Ramos (cell line): ENCODE measurements around the gene ZNF541.

Source experiments
- in situ Hi-C: fragments of 300-500 bp; cut with MboI; formaldehyde crosslinking; loops from one replicate; pipeline ENCODE4 v1.14.3; 2022; ENCODE audit warnings: low sequenced_read_pairs; ENCODE audit not compliant: unreplicated experiment

Gene ZNF541

DNA sequence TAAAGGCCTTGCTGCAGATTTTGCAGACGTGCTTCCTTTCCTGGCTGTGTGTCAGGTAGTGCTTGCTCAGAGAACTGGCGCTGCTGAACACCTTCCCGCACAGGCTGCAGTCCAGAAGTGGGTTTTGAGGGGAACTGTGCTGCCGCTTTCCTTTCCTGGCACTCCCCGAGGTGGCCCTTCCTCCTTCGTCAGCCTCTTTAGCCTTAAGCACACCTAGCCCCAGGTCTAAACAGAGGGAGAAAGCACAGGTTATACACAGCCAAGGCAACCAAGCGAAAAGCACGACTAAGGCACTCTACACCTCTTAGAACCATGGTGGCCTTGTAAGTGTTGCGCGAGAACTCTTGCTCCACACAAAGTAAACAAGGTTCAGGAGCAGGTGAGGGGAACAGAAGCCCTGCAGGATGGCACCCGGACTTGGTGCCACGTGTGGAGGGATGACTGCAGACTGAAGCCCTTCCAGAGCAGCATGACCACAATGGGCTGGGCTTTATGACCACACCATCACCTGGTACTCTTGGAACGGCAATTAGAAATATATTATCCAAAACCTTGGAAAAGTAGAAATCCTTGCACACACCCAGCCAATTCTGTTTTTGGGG, 23.6 kb downstream of the ZNF541 start:
- in situ Hi-C loops, result no loop called here

DNA sequence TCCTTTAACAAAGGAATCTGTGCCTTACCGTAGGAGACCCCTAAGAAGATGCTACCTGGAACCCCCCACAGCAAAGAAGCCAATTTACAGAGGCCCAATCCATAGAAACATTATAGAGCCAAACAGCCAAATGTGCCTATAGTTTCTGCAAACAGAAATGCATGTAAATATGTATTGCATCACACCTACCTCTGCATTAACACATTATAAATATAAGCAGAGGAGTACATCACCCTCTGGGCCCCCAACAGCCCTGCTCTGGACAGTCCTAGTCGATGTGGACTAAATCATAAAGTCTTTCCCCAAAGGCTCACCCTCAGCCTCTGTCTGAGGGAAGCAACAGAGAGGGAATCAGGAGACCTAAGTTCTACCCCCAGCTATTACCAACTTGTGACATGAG, 25.7 kb downstream of the ZNF541 start:
- in situ Hi-C loops, result no loop called here

DNA sequence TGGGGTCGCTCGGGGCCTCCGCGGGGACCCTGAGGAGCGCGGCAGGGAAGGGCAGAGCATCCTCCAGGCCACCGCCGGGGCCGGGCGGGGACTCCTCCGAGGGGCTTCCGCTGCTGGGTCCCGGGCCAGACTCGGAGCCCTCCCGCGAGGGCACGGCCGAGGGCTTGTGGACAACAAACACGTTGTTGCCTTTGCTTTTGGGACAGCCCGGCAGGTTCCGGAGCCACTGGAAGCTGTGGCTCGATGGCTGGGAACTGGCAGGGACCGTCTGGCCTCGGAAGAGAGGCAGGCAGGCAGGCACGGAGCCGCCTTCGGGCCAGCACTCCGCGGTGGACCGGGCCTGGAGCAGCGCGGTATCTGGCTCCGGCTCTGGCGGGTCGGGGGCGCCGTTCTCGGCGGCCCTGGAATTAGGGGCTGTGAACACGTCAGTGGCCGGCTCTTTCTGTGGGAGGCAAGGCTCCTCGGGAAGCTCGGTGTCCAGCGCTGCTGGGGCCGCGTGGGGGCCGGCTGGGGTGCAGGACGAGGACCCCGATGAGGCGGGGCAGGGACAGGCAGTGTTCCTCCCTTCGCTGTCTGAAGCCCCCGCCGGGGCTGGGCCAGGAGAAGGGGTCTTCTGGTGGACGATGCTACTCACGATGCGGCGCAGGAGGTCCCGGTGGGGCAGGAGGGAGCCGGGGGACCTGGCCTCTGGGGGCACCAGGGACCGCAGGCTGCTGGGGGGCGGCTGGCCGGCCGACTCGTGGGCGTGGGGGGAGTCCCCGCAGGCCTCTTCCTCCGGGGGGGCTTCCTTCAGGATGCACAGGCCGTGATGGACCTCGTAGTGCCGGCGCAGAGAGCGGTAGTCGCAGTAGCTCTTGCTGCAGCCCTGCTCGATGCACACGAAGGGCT, 27.6 kb downstream of the ZNF541 start:
- in situ Hi-C loops, result no loop called here

DNA sequence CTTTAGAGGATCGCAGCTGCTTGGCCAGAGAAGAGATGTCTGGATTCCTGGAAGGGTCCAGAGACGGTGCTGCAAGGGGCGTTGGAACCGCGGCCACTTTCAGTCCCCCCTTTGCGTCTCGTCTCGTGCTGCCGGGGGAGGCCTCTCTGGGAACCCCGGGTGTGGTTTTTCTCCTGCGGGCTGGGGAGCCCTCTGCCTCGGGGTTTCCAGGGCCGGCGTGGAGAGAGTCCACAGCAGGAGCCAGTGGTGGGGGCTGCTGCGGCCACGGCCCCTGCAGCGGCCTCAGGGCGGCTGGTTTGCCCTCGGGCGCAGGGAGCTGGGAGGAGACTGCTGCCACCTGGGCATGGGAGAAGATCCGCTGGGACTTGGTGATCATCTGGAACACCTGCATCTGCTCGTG, 28.5 kb downstream of the ZNF541 start:
- in situ Hi-C loops, result no loop called here

DNA sequence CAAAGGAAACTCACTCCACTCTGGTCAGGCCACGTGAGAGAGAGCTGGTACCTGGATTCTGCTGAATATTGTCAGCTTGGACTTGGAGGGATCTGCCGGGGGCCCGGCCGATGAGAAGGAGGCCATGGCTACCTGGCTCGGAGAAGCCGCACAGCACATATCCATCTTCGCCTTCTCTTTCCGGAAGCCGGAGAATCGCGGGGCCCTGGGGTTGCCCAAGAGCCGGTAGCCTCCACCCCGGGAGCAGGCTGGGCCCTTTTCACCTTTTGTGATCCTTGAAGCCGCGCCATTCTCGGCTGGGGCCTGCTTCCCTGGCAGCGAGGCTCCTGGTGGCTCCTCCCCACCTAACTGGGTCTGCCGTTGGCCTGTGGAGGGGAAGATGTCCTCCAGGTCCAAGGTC, 28.9 kb downstream of the ZNF541 start:
- in situ Hi-C loops, result no loop called here

DNA sequence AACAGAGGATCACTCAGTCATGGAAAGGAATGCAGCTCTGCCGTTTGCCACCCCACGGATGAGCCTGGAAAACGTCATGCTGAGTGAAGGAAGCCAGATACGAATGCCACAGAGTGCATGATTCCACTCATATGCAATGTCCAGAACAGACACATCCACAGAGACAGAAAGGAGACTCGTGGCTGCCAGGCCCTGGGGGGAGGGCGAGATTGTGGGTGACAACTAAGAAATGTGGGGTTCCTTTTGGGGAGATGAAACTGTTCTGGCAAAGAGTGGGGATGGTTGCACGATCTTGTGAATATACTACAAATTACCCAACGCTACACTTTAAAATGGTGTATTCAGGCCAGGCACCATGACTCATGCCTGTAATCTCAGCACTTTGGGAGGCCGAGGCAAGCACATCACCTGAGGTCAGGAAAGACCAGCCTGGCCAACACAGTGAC, 30.9 kb downstream of the ZNF541 start:
- in situ Hi-C loops, result no loop called here

DNA sequence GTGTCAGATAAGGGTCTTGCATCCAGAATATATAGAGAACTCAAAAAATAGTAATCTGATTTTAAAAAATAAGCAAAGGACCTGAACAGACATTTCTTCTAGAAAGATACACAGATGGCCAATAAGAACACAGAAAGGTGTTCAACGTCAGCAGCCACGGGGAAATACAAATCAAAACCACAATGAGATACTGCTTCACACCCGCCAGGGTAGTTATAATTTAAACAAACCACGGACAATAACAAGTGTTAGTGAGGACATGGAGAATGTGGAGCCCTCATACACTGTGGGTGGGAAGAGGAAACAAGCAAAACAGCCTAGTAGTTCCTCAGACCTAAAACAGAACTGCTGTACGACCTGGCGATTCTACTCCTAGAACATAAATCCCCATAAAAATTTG, 31.4 kb downstream of the ZNF541 start:
- in situ Hi-C loops, result no loop called here

DNA sequence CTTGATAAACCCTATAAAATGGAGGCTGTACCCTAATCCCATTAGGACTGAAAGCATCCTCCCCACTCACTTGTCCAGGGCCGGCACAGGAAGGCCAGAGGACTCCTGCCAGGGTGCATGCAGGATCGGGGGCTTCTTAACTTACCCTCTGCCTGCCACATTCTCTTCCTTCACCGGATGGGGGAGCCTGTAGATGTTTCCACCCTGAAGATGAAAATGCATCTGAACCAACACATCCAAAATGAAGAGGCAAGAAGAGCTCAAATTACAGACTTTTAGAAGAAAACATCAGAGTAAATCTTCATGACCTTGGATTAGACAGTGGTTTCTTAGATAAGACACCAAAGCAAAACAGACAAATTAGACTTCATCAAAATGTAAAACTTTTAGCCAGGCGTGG, 32.2 kb downstream of the ZNF541 start:
- in situ Hi-C loops, result no loop called here

DNA sequence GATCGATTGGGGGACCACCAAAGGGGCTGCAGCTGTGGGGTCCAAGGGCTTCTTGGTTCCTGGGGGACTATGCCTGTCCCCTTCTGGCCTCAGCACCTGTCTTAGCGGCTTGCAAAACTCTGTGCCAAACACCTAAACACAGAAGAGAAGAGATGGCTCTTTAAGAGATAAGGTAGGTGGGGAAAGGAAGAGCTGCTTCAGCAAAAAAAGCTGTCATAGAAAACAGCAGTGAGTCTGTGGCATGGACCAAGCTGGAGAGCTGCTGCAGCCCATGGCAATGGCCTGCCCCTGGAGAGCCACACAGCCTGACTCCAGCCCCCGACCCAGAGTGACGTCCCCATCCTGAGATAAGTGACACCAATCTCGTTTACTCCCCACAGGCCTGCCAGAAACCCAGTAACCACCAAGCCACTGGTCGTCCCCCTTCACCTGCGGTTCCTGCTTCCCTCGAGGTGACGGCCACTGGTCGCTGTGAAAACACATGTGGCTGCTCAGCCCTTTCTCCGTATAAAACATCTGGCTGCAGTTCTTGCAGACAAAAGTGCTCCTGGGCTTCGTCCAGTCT, 33.1 kb downstream of the ZNF541 start:
- in situ Hi-C loops, result no loop called here

DNA sequence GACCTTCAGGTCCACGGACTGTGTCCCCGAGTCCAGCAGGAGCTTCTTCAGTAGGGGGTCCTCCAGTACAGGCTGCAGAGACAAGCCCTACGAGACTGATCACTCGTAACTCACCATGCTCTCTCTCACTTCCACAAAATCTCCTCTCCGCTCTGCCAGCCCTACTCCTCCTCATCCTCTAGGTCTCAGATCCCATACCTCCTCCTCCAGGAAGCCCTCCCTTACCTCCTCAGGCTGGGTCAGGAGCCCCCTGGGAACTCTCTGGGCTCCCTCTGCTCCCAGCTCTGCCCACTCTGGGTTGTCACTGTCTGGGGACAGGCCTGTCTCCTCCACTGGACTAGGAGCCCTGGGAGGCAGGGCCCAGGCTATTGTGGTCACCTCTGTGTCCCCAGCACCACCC, 34.1 kb downstream of the ZNF541 start:
- in situ Hi-C loops, result no loop called here

DNA sequence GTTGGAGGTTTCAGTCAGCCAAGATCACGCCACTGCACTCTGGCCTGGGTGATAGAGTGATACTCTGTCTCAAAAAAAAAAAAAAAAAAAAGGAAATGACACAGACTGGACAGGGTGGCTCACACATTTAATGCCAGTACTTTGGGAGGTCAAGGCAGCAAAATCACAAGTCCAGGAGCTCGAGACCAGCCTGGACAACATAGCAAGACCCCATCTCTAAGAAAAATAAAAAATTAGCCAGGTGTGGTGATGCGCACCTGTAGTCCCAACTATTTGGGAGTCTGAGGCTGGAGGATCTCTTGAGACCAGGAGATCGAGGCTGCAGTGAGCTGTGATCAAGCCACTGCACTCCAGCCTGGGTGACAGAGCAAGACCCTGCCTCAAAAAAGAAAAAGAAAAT, 35.5 kb downstream of the ZNF541 start:
- in situ Hi-C loops, result no loop called here

DNA sequence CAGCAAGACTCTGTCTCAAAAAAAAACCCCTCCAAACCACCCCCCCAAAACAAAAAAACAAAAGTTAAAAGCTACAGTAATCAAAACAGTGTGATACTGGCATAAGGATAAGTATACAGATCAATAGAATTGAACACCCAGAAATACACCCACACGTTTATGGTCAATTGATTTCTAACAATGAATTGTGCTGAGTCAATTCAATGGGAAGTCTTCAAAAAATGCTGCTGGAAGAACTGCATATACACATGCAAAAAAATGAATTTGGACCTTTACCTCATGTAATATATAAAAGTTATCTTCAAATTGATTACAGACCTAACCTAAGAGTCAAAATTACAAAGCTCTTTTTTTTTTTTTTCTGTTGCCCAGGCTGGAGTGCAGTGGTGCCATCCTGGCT, 38.3 kb downstream of the ZNF541 start:
- in situ Hi-C loops, result no loop called here

DNA sequence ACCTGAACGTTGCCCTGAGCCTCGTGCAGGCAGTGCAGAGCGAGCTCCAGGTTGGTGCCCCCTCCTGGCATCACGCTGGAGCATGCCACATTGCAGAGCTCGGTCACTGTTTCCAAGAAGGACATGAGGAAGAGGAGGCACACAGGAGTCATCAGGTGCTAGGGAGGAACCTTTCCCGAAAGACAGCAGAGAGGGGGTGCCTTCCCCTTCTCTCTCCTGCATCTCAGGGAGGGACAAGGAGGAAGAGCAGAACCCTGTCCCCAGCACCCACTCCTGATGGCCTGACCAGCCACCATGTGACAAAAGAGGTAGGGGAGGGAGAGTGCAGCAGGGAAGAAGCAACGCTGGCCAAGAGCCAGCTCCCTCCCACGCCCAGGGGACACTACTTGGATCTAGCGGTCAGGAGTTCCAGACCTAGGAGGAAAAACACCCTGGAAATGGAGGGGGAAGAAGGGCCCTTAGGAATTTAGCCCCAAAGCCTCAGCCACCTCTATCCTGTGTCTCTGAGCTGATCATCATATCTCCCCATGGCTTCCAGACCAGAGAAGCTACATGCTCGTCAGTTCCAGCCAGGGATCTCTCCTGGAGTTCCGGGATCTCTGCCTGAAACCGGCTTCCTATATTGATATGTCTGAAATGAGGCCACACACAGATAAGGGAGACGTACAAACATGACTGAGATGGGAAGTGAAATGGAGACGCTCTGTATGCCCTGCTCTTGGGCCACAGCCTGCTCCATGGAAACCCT, 41.1 kb downstream of the ZNF541 start:
- in situ Hi-C loops, result no loop called here

DNA sequence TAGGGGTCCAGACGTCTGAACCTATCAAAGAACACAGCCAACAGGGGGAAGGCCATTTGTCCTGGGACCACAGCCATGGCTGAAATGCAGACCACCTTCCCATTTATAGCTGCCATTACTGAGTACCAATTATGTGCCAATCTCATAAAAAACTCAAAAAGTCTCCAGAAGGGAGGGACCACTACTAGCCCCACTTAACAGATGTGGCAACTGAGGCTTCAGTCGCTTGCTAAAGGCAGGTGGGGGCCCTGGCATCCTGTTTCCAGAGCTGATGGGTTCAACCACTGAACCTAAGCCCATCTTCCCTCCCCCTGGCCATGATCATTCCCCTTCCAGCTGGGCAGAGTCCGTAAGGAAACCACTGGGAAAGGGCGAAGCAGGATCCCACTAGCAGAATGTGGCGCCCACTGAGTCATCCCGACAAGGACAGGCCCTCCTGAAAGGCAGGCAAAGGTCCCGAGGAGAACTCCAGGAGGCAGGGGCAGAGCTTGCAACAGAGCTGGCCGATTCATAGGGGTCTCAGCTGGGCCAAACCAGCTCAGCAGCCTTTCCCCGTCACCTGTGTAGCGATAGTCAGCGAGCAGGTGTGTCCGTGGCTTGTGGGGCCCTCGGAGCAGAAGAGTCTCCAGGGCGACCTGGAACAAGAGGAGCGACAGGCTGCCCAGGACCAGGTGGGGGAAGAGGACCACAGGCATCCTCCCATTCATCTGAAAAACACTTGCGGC, 43.8 kb downstream of the ZNF541 start:
- in situ Hi-C loops, result no loop called here

DNA sequence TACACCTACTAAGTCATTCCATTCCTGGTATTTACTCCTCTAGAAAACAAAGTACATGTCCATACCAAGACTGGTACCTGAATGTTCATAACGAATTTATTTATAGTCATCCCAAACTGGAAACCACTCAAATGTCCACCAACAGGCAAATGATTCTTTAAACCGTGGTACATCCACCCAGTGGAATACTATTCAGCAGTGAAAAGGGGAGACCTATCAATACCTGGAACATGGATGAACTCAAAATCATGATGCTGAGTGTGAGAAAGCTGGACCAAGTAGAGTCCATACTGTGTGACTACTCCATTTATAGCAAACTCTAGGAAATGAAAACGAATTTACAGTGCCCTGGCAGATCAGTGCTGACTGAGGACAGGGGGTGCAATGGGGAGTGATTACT, 46.1 kb downstream of the ZNF541 start:
- in situ Hi-C loops, result no loop called here

DNA sequence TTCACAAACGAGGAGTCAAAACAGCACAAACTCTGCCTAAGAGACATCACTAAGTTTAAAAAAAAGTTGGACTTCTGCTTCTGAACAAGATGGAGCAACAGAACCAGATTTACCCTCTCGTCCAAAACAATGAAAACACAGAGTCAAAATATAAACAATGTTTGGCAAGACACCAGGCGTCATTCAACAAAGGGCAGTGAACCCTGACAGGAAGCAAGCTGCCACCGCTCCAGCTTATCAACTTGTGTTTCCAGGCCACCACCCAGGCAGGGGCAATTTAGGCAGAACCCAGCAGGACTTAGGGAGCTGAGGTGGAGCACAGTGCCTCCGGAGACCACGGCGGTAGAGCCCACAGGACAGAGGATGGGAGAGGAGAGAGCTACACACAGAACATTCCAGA, 49.5 kb downstream of the ZNF541 start:
- in situ Hi-C loops, result no loop called here
